ENCODE measurements around the gene ESRRA. TPM values are rescaled to one million over a fixed set of nuclear protein-coding genes. Genes with fewer than 3 reads are reported as not detected.

Gene ESRRA
- total RNA-seq, 1 experiment from 2014 or later, result 61.0 TPM

GRCh38 chr11:64342869-64343745 is 37.8 kb downstream of the ESRRA start:
- Histone ChIP-seq H3K4me1 (replicated peaks; ENCODE audit: insufficient read depth) (peaks cover 26% of the 10 kb centered on the region), H3K27ac (no peak overlapping the region), H2AFZ (no peak overlapping the region), H3K36me3 (ENCODE audit: low read depth) (no peaks in the 10 kb centered on the region), H3K9me2 (ENCODE audit: insufficient read depth) (no peaks in the 10 kb centered on the region), H3F3A (ENCODE audit: insufficient read depth, low read depth) (peaks cover 16% of the 10 kb centered on the region; the same call in 1 of the 2 replicates), H3K9me3 (ENCODE audit: insufficient read depth, low read depth) (no peaks in the 10 kb centered on the region), H3K4me2 (peak overlapping the region; percentile 82), H3K27me3 (ENCODE audit: insufficient read depth, low read depth) (no peaks in the 10 kb centered on the region), H4K20me1 (ENCODE audit: insufficient read depth) (no peaks in the 10 kb centered on the region), H3K79me2 (ENCODE audit: low read depth) (no peaks in the 10 kb centered on the region), H3K4me3 (peak overlapping the region; percentile 49; the same call in 1 of the 2 replicates)
- ChIA-PET CTCF (interaction anchor here (0.5 to 2.2 kb wide), 8 partner anchors 11 to 459 kb away, joined by 3 to 36 read pairs (median 7); partner anchors contain the start of genes PRDX5 and TRMT112), POLR2A (ENCODE audit: unreplicated experiment) (interaction anchor here (0.6 kb wide), 1 partner anchor 26 kb away, joined by 3 read pairs; the partner anchor contains the start of genes PRDX5 and TRMT112)
- DNase-seq, result no peak
- intact Hi-C loops (cut with micrococcal nuclease; ENCODE audit: unreplicated experiment), result loop anchor here (1.0 kb wide), 1 partner anchor 26 kb away; the partner anchor contains the start of gene TRMT112
- TF ChIP-seq CTCF (conservative IDR thresholded peaks at IDR 0.05), result no peak
- TF ChIP-seq EZH2 (IDR thresholded peaks at IDR 0.05; ENCODE audit: low read depth), result no peak
- no TSS peak for BruUV-seq (replicated peaks)

DNA sequence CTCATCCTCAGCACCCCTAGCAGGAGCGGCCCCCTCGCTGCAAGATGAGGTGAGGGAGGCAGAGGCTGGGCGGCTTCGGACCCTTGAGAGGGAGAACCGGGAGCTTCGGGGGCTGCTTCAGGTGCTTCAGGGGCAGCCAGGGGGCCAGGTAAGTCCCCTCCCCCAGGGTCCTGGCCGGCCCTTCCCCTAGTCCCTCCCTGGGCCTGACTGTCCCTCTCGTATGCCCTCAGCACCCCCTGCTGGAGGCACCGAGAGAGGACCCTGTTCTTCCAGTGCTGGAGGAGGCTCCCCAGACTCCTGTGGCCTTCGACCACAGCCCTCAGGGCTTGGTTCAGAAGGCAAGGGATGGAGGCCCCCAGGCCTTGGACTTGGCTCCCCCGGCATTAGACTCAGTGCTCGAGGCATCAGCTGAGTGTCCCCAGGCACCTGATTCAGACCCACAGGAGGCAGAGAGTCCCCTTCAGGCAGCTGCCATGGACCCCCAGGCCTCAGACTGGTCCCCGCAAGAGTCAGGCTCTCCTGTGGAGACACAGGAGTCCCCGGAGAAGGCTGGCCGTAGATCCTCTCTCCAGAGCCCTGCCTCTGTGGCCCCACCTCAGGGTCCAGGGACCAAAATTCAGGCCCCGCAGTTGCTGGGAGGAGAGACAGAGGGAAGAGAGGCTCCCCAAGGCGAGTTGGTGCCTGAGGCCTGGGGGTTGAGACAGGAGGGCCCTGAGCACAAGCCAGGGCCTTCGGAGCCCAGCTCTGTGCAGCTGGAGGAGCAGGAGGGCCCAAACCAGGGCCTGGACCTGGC is 38.6 kb downstream of the ESRRA start:
- no peak overlapping the region for H3K4me3 ChIP-seq
- TF ChIP-seq EZH2 (IDR thresholded peaks at IDR 0.05; ENCODE audit: low read depth) (no peak), CTCF (conservative IDR thresholded peaks at IDR 0.05) (peak; percentile 50; the same call in 1 of the 2 replicates)
- H2AFZ ChIP-seq, result no peak overlapping the region
- intact Hi-C loops (cut with micrococcal nuclease; ENCODE audit: unreplicated experiment), result no loop called here
- no peak overlapping the region for H3K27ac ChIP-seq
- H3K27me3 ChIP-seq (ENCODE audit: insufficient read depth, low read depth), result no peaks in the 10 kb centered on the region
- peaks cover 30% of the 10 kb centered on the region for H3K4me1 ChIP-seq (replicated peaks; ENCODE audit: insufficient read depth)
- peaks cover 22% of the 10 kb centered on the region; the same call in 1 of the 2 replicates for H3F3A ChIP-seq (ENCODE audit: insufficient read depth, low read depth)
- no peaks in the 10 kb centered on the region for H3K9me3 ChIP-seq (ENCODE audit: insufficient read depth, low read depth)
- no TSS peak for BruUV-seq (replicated peaks)
- peak in 1 of 2 experiments; percentile 41 for DNase-seq
- CTCF ChIA-PET, result interaction anchor here (1.6 kb wide), 1 partner anchor 105 kb away, joined by 3 read pairs; no protein-coding TSS in a partner anchor
- no peak overlapping the region for H3K4me2 ChIP-seq
- no peaks in the 10 kb centered on the region for H3K79me2 ChIP-seq (ENCODE audit: low read depth)
- no peaks in the 10 kb centered on the region for H3K36me3 ChIP-seq (ENCODE audit: low read depth)
- no peaks in the 10 kb centered on the region for H3K9me2 ChIP-seq (ENCODE audit: insufficient read depth)
- POLR2A ChIA-PET (ENCODE audit: unreplicated experiment), result no interaction called here
- H4K20me1 ChIP-seq (ENCODE audit: insufficient read depth), result no peaks in the 10 kb centered on the region

DNA sequence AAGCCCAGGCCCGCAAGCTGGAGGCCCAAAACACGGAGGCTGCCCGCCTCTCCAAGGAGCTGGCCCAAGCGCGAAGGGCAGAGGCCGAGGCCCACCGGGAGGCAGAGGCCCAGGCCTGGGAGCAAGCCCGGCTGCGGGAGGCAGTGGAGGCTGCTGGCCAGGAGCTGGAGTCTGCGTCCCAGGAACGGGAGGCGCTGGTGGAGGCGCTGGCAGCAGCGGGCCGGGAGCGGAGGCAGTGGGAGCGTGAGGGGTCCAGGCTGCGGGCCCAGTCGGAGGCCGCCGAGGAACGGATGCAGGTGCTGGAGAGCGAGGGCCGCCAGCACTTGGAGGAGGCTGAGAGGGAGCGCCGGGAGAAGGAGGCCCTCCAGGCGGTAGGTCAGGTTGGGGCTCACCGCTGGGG is 39.5 kb downstream of the ESRRA start:
- peaks cover 14% of the 10 kb centered on the region; the same call in 1 of the 2 replicates for H3F3A ChIP-seq (ENCODE audit: insufficient read depth, low read depth)
- no peak overlapping the region for H3K4me2 ChIP-seq
- H3K9me2 ChIP-seq (ENCODE audit: insufficient read depth), result no peaks in the 10 kb centered on the region
- BruUV-seq (replicated peaks), result no TSS peak
- H3K79me2 ChIP-seq (ENCODE audit: low read depth), result no peaks in the 10 kb centered on the region
- POLR2A ChIA-PET (ENCODE audit: unreplicated experiment), result no interaction called here
- CTCF ChIA-PET, result interaction anchor here (0.6 kb wide), 1 partner anchor 78 kb away, joined by 3 read pairs; no protein-coding TSS in a partner anchor
- H2AFZ ChIP-seq, result no peak overlapping the region
- H4K20me1 ChIP-seq (ENCODE audit: insufficient read depth), result no peaks in the 10 kb centered on the region
- H3K4me1 ChIP-seq (replicated peaks; ENCODE audit: insufficient read depth), result peaks cover 24% of the 10 kb centered on the region
- no peak for DNase-seq
- H3K36me3 ChIP-seq (ENCODE audit: low read depth), result no peaks in the 10 kb centered on the region
- TF ChIP-seq EZH2 (IDR thresholded peaks at IDR 0.05; ENCODE audit: low read depth) (no peak), CTCF (conservative IDR thresholded peaks at IDR 0.05) (no peak)
- no peaks in the 10 kb centered on the region for H3K9me3 ChIP-seq (ENCODE audit: insufficient read depth, low read depth)
- no peaks in the 10 kb centered on the region for H3K27me3 ChIP-seq (ENCODE audit: insufficient read depth, low read depth)
- H3K4me3 ChIP-seq, result no peak overlapping the region
- H3K27ac ChIP-seq, result no peak overlapping the region
- intact Hi-C loops (cut with micrococcal nuclease; ENCODE audit: unreplicated experiment), result no loop called here
